Chondrocyte (in vitro differentiated cells): ENCODE results near the gene TMC7. TPM values are rescaled to one million over a fixed set of nuclear protein-coding genes. Genes with fewer than 3 reads are reported as not detected.

Experiments
- DNase-seq: peaks from one replicate; pipeline ENCODE4 v3.0.0; 2021; ENCODE audit warnings: mixed read lengths, low spot score
- H3K27ac Mint-ChIP-seq: one replicate; pipeline ENCODE4 v1.8.0; 2021; ENCODE audit warnings: mild to moderate bottlenecking, moderate library complexity, mixed read lengths; ENCODE audit not compliant: unreplicated experiment
- H3K27me3 Mint-ChIP-seq: 2 replicates; pipeline ENCODE4 v1.8.0; 2021; ENCODE audit warnings: low read depth, mixed read lengths
- H3K36me3 Mint-ChIP-seq: 2 replicates; pipeline ENCODE4 v1.8.0; 2021; ENCODE audit warnings: low read depth, mixed read lengths
- H3K4me1 Mint-ChIP-seq: 2 replicates; pipeline ENCODE4 v1.8.0; 2021; ENCODE audit warnings: low read depth, mild to moderate bottlenecking, mixed read lengths
- H3K4me3 Mint-ChIP-seq: one replicate; pipeline ENCODE4 v1.8.0; 2021; ENCODE audit warnings: mild to moderate bottlenecking, moderate library complexity, mixed read lengths; ENCODE audit not compliant: unreplicated experiment
- H3K9me3 Mint-ChIP-seq: 2 replicates; pipeline ENCODE4 v1.8.0; 2021; ENCODE audit warnings: low read depth, mixed read lengths
- CTCF ChIP-seq: fragments of 200-600 bp; sonication (generic); IDR thresholded peaks from 2 replicates; pipeline ENCODE4 v1.5.0; 2021; ENCODE audit warnings: antibody characterized with exemption, mild to moderate bottlenecking, moderate library complexity
- total RNA-seq: library from RNA; stranded (reverse); gene quantifications from 3 replicates; pipeline ENCODE4 v1.2.1, GENCODE V29; 2021

Gene TMC7
- total RNA-seq, 1 donor from 2014 or later = 1.2 TPM

- H3K9me3 Mint-ChIP-seq = no peaks in the 10 kb centered on the region
- H3K27ac Mint-ChIP-seq = no peak overlapping the region
- no peak overlapping the region for H3K4me3 Mint-ChIP-seq
- H3K27me3 Mint-ChIP-seq = no peaks in the 10 kb centered on the region
- TF ChIP-seq CTCF = no peak
- no peak for DNase-seq
- H3K4me1 Mint-ChIP-seq = peaks cover 36% of the 10 kb centered on the region
- no peaks in the 10 kb centered on the region for H3K36me3 Mint-ChIP-seq
Observed at GRCh38 chr16:19108409-19109287, 124.9 kb downstream of the TMC7 start.

- Mint-ChIP-seq H3K27me3 (no peaks in the 10 kb centered on the region), H3K27ac (no peak overlapping the region), H3K36me3 (no peaks in the 10 kb centered on the region), H3K4me1 (peaks cover 36% of the 10 kb centered on the region), H3K4me3 (no peak overlapping the region), H3K9me3 (no peaks in the 10 kb centered on the region)
- DNase-seq = no peak
- TF ChIP-seq CTCF = no peak
Observed at GRCh38 chr16:19109288-19109664, 125.5 kb downstream of the TMC7 start.

GRCh38 chr16:19110537-19111360 lies 127.0 kb downstream of the TMC7 start:
- peaks cover 40% of the 10 kb centered on the region for H3K4me1 Mint-ChIP-seq
- TF ChIP-seq CTCF = no peak
- H3K4me3 Mint-ChIP-seq = no peak overlapping the region
- DNase-seq = no peak
- H3K27ac Mint-ChIP-seq = peak overlapping the region; percentile 49
- H3K9me3 Mint-ChIP-seq = no peaks in the 10 kb centered on the region
- no peaks in the 10 kb centered on the region for H3K27me3 Mint-ChIP-seq
- no peaks in the 10 kb centered on the region for H3K36me3 Mint-ChIP-seq

GRCh38 chr16:19112099-19112407 lies 128.3 kb downstream of the TMC7 start:
- H3K4me1 Mint-ChIP-seq = peaks cover 44% of the 10 kb centered on the region
- TF ChIP-seq CTCF = no peak
- no peaks in the 10 kb centered on the region for H3K36me3 Mint-ChIP-seq
- H3K9me3 Mint-ChIP-seq = no peaks in the 10 kb centered on the region
- no peaks in the 10 kb centered on the region for H3K27me3 Mint-ChIP-seq
- no peak overlapping the region for H3K27ac Mint-ChIP-seq
- DNase-seq = no peak
- H3K4me3 Mint-ChIP-seq = no peak overlapping the region

Other genes starting within 250 kb of the TMC7 start
- 794 to 833 TPM (median 819 TPM) in 3 replicates for gene RPS15A, start 193.6 kb upstream of the TMC7 start, total RNA-seq
- 63.6 to 72.4 TPM (median 68.7 TPM) in 3 replicates for gene ARL6IP1, start 182.4 kb upstream of the TMC7 start, total RNA-seq
- gene SMG1, start 57.5 kb upstream of the TMC7 start, total RNA-seq = 61.3 to 69.6 TPM (median 65.8 TPM) in 3 replicates
- gene COQ7, start 83.7 kb downstream of the TMC7 start, total RNA-seq = 19.2 to 20.7 TPM (median 20.6 TPM) in 3 replicates
- gene ITPRIPL2, start 130.0 kb downstream of the TMC7 start, total RNA-seq = 64.1 to 65.3 TPM (median 65.0 TPM) in 3 replicates
- gene SYT17, start 184.3 kb downstream of the TMC7 start, total RNA-seq = 0.46 to 0.97 TPM (median 0.60 TPM) in 3 replicates